Testis (tissue), 3 donors: ENCODE measurements around the gene RNF183. TPM values are rescaled to one million over a fixed set of nuclear protein-coding genes. Genes with fewer than 3 reads are reported as not detected.
A peak's percentile ranks its signal among the peaks of the same experiment; 100 is the strongest.

Source experiments
- DNase-seq: peaks from one replicate; pipeline ENCODE4 v3.0.0-alpha.2; 2019
- H3K27ac ChIP-seq, 2 donors: fragments of 200-600 bp; sonication (generic); one replicate each; pipeline ENCODE4 v1.5.1; 2019
- H3K27me3 ChIP-seq: fragments of 200-600 bp; sonication (generic); one replicate; pipeline ENCODE4 v1.5.1; 2019
- H3K36me3 ChIP-seq: fragments of 200-600 bp; sonication (generic); one replicate; pipeline ENCODE4 v1.5.1; 2017; ENCODE audit warnings: low read depth; ENCODE audit errors: missing control alignments
- H3K4me1 ChIP-seq: fragments of 200-600 bp; sonication (generic); one replicate; pipeline ENCODE4 v1.5.1; 2019
- H3K4me3 ChIP-seq, 2 donors: fragments of 200-600 bp; sonication (generic); one replicate each; pipeline ENCODE4 v1.5.1; 2017 to 2019
- H3K9me3 ChIP-seq: fragments of 200-600 bp; sonication (generic); one replicate; pipeline ENCODE4 v1.5.1; 2017
- CTCF ChIP-seq, 3 experiments: fragments of 450-650 bp in 2 of 3; fragments of 200-600 bp in 1 of 3; sonication (generic) in 1 of 3; IDR thresholded peaks; one replicate each; pipeline ENCODE4 v1.5.1; 2016 to 2019; ENCODE audit warnings: antibody characterized with exemption in 3 of 3, mild to moderate bottlenecking in 2 of 3, moderate library complexity in 1 of 3
- POLR2A ChIP-seq: fragments of 450-650 bp; IDR thresholded peaks from one replicate; pipeline ENCODE4 v1.6.1; 2017; ENCODE audit warnings: antibody characterized with exemption, mild to moderate bottlenecking, moderate library complexity
- WGBS, 2 donors: methylation state at CpG; one replicate each; pipeline ENCODE4 v1.1.5; 2018; 5-methylcytosine and 5-hydroxymethylcytosine counted together
- intact Hi-C: fragments of 100-400 bp; cut with DNase I; formaldehyde crosslinking; loops from one replicate; pipeline ENCODE4 v1.15.1; 2023; ENCODE audit warnings: low total_unique reads
- polyA plus RNA-seq: library from polyadenylated mRNA; stranded (reverse); fragments of 350-450 nt; fragmentation: Illumina TruSeq; extraction: RNeasy Lipid Tissue Mini Kit (QIAGEN cat#74804); gene quantifications from one replicate; pipeline ENCODE4 v1.2.3, GENCODE V29; 2014; ENCODE audit warnings: low read depth, low replicate concordance; ENCODE audit not compliant: insufficient read depth
- total RNA-seq, 2 donors: library from RNA; depleted of rRNA; stranded (reverse); fragments of >200 nt; gene quantifications; one replicate each; pipeline ENCODE4 v1.2.3, GENCODE V29; 2016

RNF183 gene
- total and polyA plus RNA-seq, 3 donors from 2014 or later: 1.7 to 7.5 (median 1.9) TPM

- intact Hi-C loops: no loop called here
- no peaks in the 10 kb centered on the region for H3K27me3 ChIP-seq
- peak; percentile 48 for DNase-seq
- H3K4me3 ChIP-seq: no peak overlapping the region
- no peaks in the 10 kb centered on the region for H3K9me3 ChIP-seq
- H3K36me3 ChIP-seq: no peaks in the 10 kb centered on the region
- H3K27ac ChIP-seq: no peak overlapping the region
- TF ChIP-seq POLR2A (no peak), CTCF (IDR thresholded peaks at IDR 0.05) (peak; percentile 21 to 57 (median 53))
- H3K4me1 ChIP-seq: no peaks in the 10 kb centered on the region
- 21 to 43% methylated on average over 2 of the region's 2 CpGs for WGBS, 2 donors
Observed at GRCh38 chr9:113309204-113309813, 6.1 kb upstream of the RNF183 start.

- TF ChIP-seq CTCF (IDR thresholded peaks at IDR 0.05) (no peak), POLR2A (no peak)
- Histone ChIP-seq H3K4me3 (no peak overlapping the region), H3K9me3 (no peaks in the 10 kb centered on the region), H3K27ac (no peak overlapping the region), H3K4me1 (no peaks in the 10 kb centered on the region), H3K36me3 (no peaks in the 10 kb centered on the region), H3K27me3 (no peaks in the 10 kb centered on the region)
- 71 to 76% methylated on average over 8 of the region's 8 CpGs for whole genome bisulfite sequencing, 2 donors
- DNase-seq: no peak
- intact Hi-C loops: no loop called here
Observed at GRCh38 chr9:113307396-113307975, 4.3 kb upstream of the RNF183 start.

- no peaks in the 10 kb centered on the region for H3K36me3 ChIP-seq
- intact Hi-C loops: no loop called here
- no peak overlapping the region for H3K4me3 ChIP-seq
- no peaks in the 10 kb centered on the region for H3K4me1 ChIP-seq
- WGBS, 2 donors: 64 to 76% methylated on average over 1 of the region's 1 CpG
- H3K27ac ChIP-seq: no peak overlapping the region
- H3K27me3 ChIP-seq: no peaks in the 10 kb centered on the region
- no peaks in the 10 kb centered on the region for H3K9me3 ChIP-seq
- TF ChIP-seq CTCF (IDR thresholded peaks at IDR 0.05) (no peak), POLR2A (no peak)
- DNase-seq: no peak
Observed at GRCh38 chr9:113306566-113306965, 3.4 kb upstream of the RNF183 start.

- H3K4me3 ChIP-seq: no peak overlapping the region
- H3K27ac ChIP-seq: no peak overlapping the region
- H3K4me1 ChIP-seq: no peaks in the 10 kb centered on the region
- intact Hi-C loops: no loop called here
- WGBS, 2 donors: 81 to 90% methylated on average over 8 of the region's 8 CpGs
- TF ChIP-seq CTCF (IDR thresholded peaks at IDR 0.05) (no peak), POLR2A (no peak)
- H3K36me3 ChIP-seq: no peaks in the 10 kb centered on the region
- DNase-seq: no peak
- H3K9me3 ChIP-seq: no peaks in the 10 kb centered on the region
- H3K27me3 ChIP-seq: no peaks in the 10 kb centered on the region
Observed at GRCh38 chr9:113301548-113301947, 1.6 kb downstream of the RNF183 start.

- DNase-seq: no peak
- WGBS, 2 donors: 46 to 54% methylated on average over 8 of the region's 8 CpGs
Observed at GRCh38 chr9:113299800-113300292, 3.3 kb downstream of the RNF183 start.

More at GRCh38 chr9:113299800-113300292, 3.3 kb downstream of the RNF183 start:
- Histone ChIP-seq H3K36me3 (no peaks in the 10 kb centered on the region), H3K27ac (no peak overlapping the region), H3K27me3 (no peaks in the 10 kb centered on the region), H3K4me1 (no peaks in the 10 kb centered on the region), H3K4me3 (no peak overlapping the region), H3K9me3 (no peaks in the 10 kb centered on the region)
- TF ChIP-seq POLR2A (no peak), CTCF (IDR thresholded peaks at IDR 0.05) (no peak)
- intact Hi-C loops: no loop called here
